Endothelial cell of umbilical vein (primary cell): ENCODE measurements around the gene BTAF1. TPM values are rescaled to one million over a fixed set of nuclear protein-coding genes. Genes with fewer than 3 reads are reported as not detected.

ENCODE experiments used
- BruUV-seq: library from RNA; stranded (reverse); fragments of 400-500 nt; replicated peaks from 2 replicates; lab custom pipeline; 2021; lab: Mats Ljungman, UMichigan
- CTCF ChIA-PET: fragments of 300-600, 350-600 bp; sonication (Branson Sonifier 250); formaldehyde crosslinking; loops from one replicate; lab custom pipeline; 2021; ENCODE audit warnings: antibody characterized with exemption, inconsistent platforms; lab: Charles Lee
- POLR2A ChIA-PET: fragments of 300-600, 350-600 bp; sonication (Branson Sonifier 250); formaldehyde crosslinking; loops from one replicate; lab custom pipeline; 2021; ENCODE audit warnings: antibody characterized with exemption, inconsistent platforms; lab: Charles Lee
- DNase-seq: peaks from one replicate; pipeline ENCODE4 v3.0.0-alpha.2; 2011; ENCODE audit warnings: low read depth, low spot score
- FAIRE-seq: peaks from 2 replicates; lab custom pipeline; 2011; peaks lifted over from hg19 to GRCh38; lab: Jason Lieb, UNC
- H2AFZ ChIP-seq: 2 replicates; pipeline ENCODE4 v1.6.0; 2012; ENCODE audit warnings: low read depth, low read length, control low read depth, inconsistent platforms
- H3K27ac ChIP-seq: 2 replicates; pipeline ENCODE4 v1.5.1; 2011; ENCODE audit warnings: low read depth, mild to moderate bottlenecking, control low read depth, low read length, moderate library complexity; ENCODE audit not compliant: insufficient read depth
- H3K27me3 ChIP-seq, 2 experiments: 2 replicates each; pipeline versions ENCODE4 v1.6.0 to v1.6.1; 2011; ENCODE audit warnings: low read length in 2 of 2, mixed read lengths in 1 of 2; ENCODE audit not compliant: control insufficient read depth in 2 of 2, insufficient read depth in 2 of 2
- H3K36me3 ChIP-seq, 2 experiments: 2 replicates in 1 of 2; 3 replicates in 1 of 2; pipeline ENCODE4 v1.5.1; 2011; ENCODE audit warnings: low read length in 2 of 2, mild to moderate bottlenecking in 1 of 2, moderate library complexity in 1 of 2; ENCODE audit not compliant: control insufficient read depth in 2 of 2, insufficient read depth in 2 of 2; ENCODE audit errors: extremely low read depth in 1 of 2
- H3K4me1 ChIP-seq: 3 replicates; pipeline ENCODE4 v1.5.1; 2011; ENCODE audit warnings: mild to moderate bottlenecking, low read length; ENCODE audit not compliant: control insufficient read depth, insufficient read depth; ENCODE audit errors: extremely low read depth
- H3K4me2 ChIP-seq: 2 replicates; pipeline ENCODE4 v1.6.1; 2011; ENCODE audit warnings: low read length, control low read depth, mixed read lengths; ENCODE audit not compliant: insufficient read depth
- H3K4me3 ChIP-seq, 3 experiments: fragments of 200-600 bp in 1 of 3; sonication (generic), shearing (Covaris generic) in 1 of 3; replicated peaks in 1 of 3; 2 replicates each; pipeline ENCODE4 v1.5.1; 2011 to 2016; ENCODE audit warnings: control low read depth in 3 of 3, low read length in 3 of 3, mild to moderate bottlenecking in 2 of 3, inconsistent platforms in 1 of 3, low read depth in 1 of 3, moderate library complexity in 1 of 3; ENCODE audit not compliant: insufficient read depth in 1 of 3
- H3K79me2 ChIP-seq: 2 replicates; pipeline ENCODE4 v1.6.0; 2012; ENCODE audit warnings: low read length, inconsistent platforms; ENCODE audit not compliant: control insufficient read depth, insufficient read depth
- H3K9ac ChIP-seq: replicated peaks from 2 replicates; pipeline ENCODE3; 2011; ENCODE audit warnings: low read length, control low read depth; ENCODE audit not compliant: insufficient read depth; ENCODE audit errors: extremely low read depth
- H3K9me1 ChIP-seq: replicated peaks from 3 replicates; pipeline ENCODE4 v1.6.0; 2011; ENCODE audit warnings: mild to moderate bottlenecking, low read length; ENCODE audit not compliant: control insufficient read depth, insufficient read depth; ENCODE audit errors: extremely low read depth
- H3K9me3 ChIP-seq: replicated peaks from 2 replicates; pipeline ENCODE4 v1.5.1; 2012; ENCODE audit warnings: low read length, inconsistent platforms; ENCODE audit not compliant: control insufficient read depth, insufficient read depth
- H4K20me1 ChIP-seq: replicated peaks from 2 replicates; pipeline ENCODE3; 2011; ENCODE audit warnings: mild to moderate bottlenecking, low read length; ENCODE audit not compliant: control insufficient read depth, insufficient read depth; ENCODE audit errors: extremely low read depth
- CTCF ChIP-seq, 2 donors: IDR thresholded peaks; 1 replicate in 1 of 2; 2 replicates in 1 of 2; pipeline ENCODE4 v1.5.1; 2011; ENCODE audit warnings: low read length in 2 of 2, mild to moderate bottlenecking in 2 of 2, moderate library complexity in 2 of 2, control low read depth in 1 of 2, inconsistent platforms in 1 of 2, low read depth in 1 of 2; ENCODE audit not compliant: insufficient read depth in 1 of 2; ENCODE audit errors: extremely low read depth in 1 of 2
- EZH2 ChIP-seq: IDR thresholded peaks from 2 replicates; pipeline ENCODE4 v1.6.1; 2012; ENCODE audit warnings: borderline replicate concordance, low read depth, mild to moderate bottlenecking, moderate library complexity, low read length, inconsistent platforms; ENCODE audit not compliant: severe bottlenecking
- FOS ChIP-seq: IDR thresholded peaks from 2 replicates; pipeline ENCODE4 v1.6.1; 2011; ENCODE audit warnings: mild to moderate bottlenecking, low read length, moderate library complexity, borderline replicate concordance; ENCODE audit not compliant: insufficient read depth
- GATA2 ChIP-seq: IDR thresholded peaks from 2 replicates; pipeline ENCODE4 v1.7.0; 2011; ENCODE audit warnings: low read depth, mild to moderate bottlenecking, moderate library complexity, mixed read lengths, low read length; ENCODE audit not compliant: insufficient read length, insufficient read depth
- JUN ChIP-seq: IDR thresholded peaks from 2 replicates; pipeline ENCODE4 v1.6.1; 2011; ENCODE audit warnings: borderline replicate concordance, low read depth; ENCODE audit not compliant: insufficient read length, insufficient read depth
- MAX ChIP-seq: IDR thresholded peaks from 2 replicates; pipeline ENCODE4 v1.6.1; 2011; ENCODE audit not compliant: insufficient read depth, insufficient read length
- MYC ChIP-seq: IDR thresholded peaks from one replicate; pipeline ENCODE4 v1.6.1; 2011; ENCODE audit warnings: mild to moderate bottlenecking, low read depth, low read length
- POLR2A ChIP-seq: IDR thresholded peaks from 2 replicates; pipeline ENCODE4 v1.6.1; 2012; ENCODE audit warnings: low read depth, mild to moderate bottlenecking, control low read depth, low read length
- POLR2AphosphoS5 ChIP-seq: IDR thresholded peaks from 2 replicates; pipeline ENCODE4 v1.6.1; 2012; ENCODE audit warnings: low read depth, mild to moderate bottlenecking, control low read depth, low read length, moderate library complexity; ENCODE audit not compliant: insufficient read depth
- dilution Hi-C: fragments of 300-500 bp; cut with MboI; formaldehyde crosslinking; loops from one replicate; pipeline ENCODE4 v1.15.0; 2019; ENCODE audit warnings: low sequenced_read_pairs; ENCODE audit not compliant: extremely low pct_ligation_motif_present
- intact Hi-C: fragments of 100-400 bp; cut with micrococcal nuclease; formaldehyde crosslinking; loops from one replicate; pipeline ENCODE4 v1.10.0; 2022
- polyA plus RNA-seq, 4 experiments: library from polyadenylated mRNA; depleted of rRNA in 3 of 4; stranded (reverse) in 3 of 4; unstranded in 1 of 4; fragments of >200 nt; gene quantifications; 2 replicates each; pipeline versions ENCODE4 v1.2.1 to v1.2.3, GENCODE V29; 2011 to 2012; ENCODE audit warnings: missing spikeins in 1 of 4
- total RNA-seq: library from RNA; stranded (reverse); gene quantifications from 2 replicates; pipeline ENCODE4 v1.2.3, GENCODE V29; 2021

Gene BTAF1
- total and polyA plus RNA-seq, 2 donors (not counting 3 experiments of a cell fraction or from before 2014, with no cell fraction given): 9.9 to 23.1 TPM

GRCh38 chr10:92068900-92069299 lies 145.3 kb downstream of the BTAF1 start:
- TF ChIP-seq GATA2 (no peak), POLR2AphosphoS5 (no peak), CTCF (IDR thresholded peaks at IDR 0.05; ENCODE audit: extremely low read depth in 1 of 2, insufficient read depth in 1 of 2, low read depth in 1 of 2, low read length in 2 of 2) (no peak), MAX (no peak), JUN (no peak), MYC (no peak), POLR2A (no peak), EZH2 (no peak), FOS (no peak)
- H3K4me3 ChIP-seq: no peak overlapping the region
- ChIA-PET CTCF (no interaction called here), POLR2A (no interaction called here)
- H3K27me3 ChIP-seq: no peaks in the 10 kb centered on the region
- FAIRE-seq (no peak), DNase-seq (no peak)
- no peaks in the 10 kb centered on the region for H3K4me1 ChIP-seq
- H3K9me1 ChIP-seq: no peaks in the 10 kb centered on the region
- H3K36me3 ChIP-seq: no peaks in the 10 kb centered on the region
- no TSS peak for BruUV-seq
- intact Hi-C loops (no loop called here), dilution Hi-C loops (no loop called here)
- no peaks in the 10 kb centered on the region for H4K20me1 ChIP-seq
- H3K9me3 ChIP-seq: no peaks in the 10 kb centered on the region
- no peak overlapping the region for H3K9ac ChIP-seq
- H2AFZ ChIP-seq: no peak overlapping the region
- no peak overlapping the region for H3K4me2 ChIP-seq
- H3K27ac ChIP-seq: no peak overlapping the region
- H3K79me2 ChIP-seq: no peaks in the 10 kb centered on the region
